GM23338 (cell line): Measurements from ENCODE around the gene SND1. TPM values are rescaled to one million over a fixed set of nuclear protein-coding genes. Genes with fewer than 3 reads are reported as not detected.

ENCODE experiments used
- ATAC-seq: fragments of 200-7000 bp; cut with Tn5 transposase; 3 replicates; pipeline ENCODE4 v1.9.1; 2020
- DNase-seq: peaks from one replicate; pipeline ENCODE4 v3.0.0-alpha.2; 2015; ENCODE audit warnings: low spot score
- H2AFZ ChIP-seq: fragments of 200-600 bp; sonication (generic); 2 replicates; pipeline ENCODE4 v1.8.0; 2016; ENCODE audit warnings: antibody characterized with exemption, mild to moderate bottlenecking, moderate library complexity
- H3F3A ChIP-seq: fragments of 200-600 bp; sonication (generic); replicated peaks from 2 replicates; pipeline ENCODE4 v1.8.0; 2017; ENCODE audit warnings: antibody characterized with exemption, mixed run types, low read depth
- H3K27ac ChIP-seq: fragments of 200-600 bp; sonication (generic); 2 replicates; pipeline ENCODE4 v1.6.1; 2016; ENCODE audit warnings: low read depth
- H3K27me3 ChIP-seq: fragments of 200-600 bp; sonication (generic); 2 replicates; pipeline ENCODE4 v1.8.0; 2016; ENCODE audit warnings: mild to moderate bottlenecking, mixed run types, moderate library complexity; ENCODE audit not compliant: insufficient read depth
- H3K36me3 ChIP-seq: fragments of 200-600 bp; sonication (generic); 2 replicates; pipeline ENCODE4 v1.8.0; 2016; ENCODE audit warnings: mild to moderate bottlenecking; ENCODE audit not compliant: insufficient read depth
- H3K4me1 ChIP-seq: fragments of 200-600 bp; sonication (generic); 2 replicates; pipeline ENCODE4 v1.8.0; 2016; ENCODE audit warnings: mild to moderate bottlenecking, moderate library complexity; ENCODE audit not compliant: insufficient read depth
- H3K4me2 ChIP-seq: fragments of 200-600 bp; sonication (generic); 2 replicates; pipeline ENCODE4 v1.7.1; 2017; ENCODE audit warnings: mixed run types
- H3K4me3 ChIP-seq: fragments of 200-600 bp; sonication (generic); 2 replicates; pipeline ENCODE4 v1.6.1; 2016; ENCODE audit warnings: mixed run types
- H3K79me2 ChIP-seq: fragments of 200-600 bp; sonication (generic); replicated peaks from 2 replicates; pipeline ENCODE4 v1.8.0; 2017; ENCODE audit warnings: mild to moderate bottlenecking; ENCODE audit not compliant: insufficient read depth
- H3K9me2 ChIP-seq: fragments of 200-600 bp; sonication (generic); 2 replicates; pipeline ENCODE4 v1.8.0; 2017; ENCODE audit not compliant: insufficient read depth
- H4K20me1 ChIP-seq: fragments of 200-600 bp; sonication (generic); replicated peaks from 2 replicates; pipeline ENCODE4 v1.8.0; 2017; ENCODE audit warnings: mild to moderate bottlenecking; ENCODE audit not compliant: insufficient read depth
- H3K27ac Mint-ChIP-seq: 2 replicates; pipeline ENCODE4 v1.8.0; 2020; ENCODE audit warnings: inconsistent platforms, mild to moderate bottlenecking, moderate library complexity, mixed read lengths
- H3K27me3 Mint-ChIP-seq: 3 replicates; pipeline ENCODE4 v1.8.0; 2022; ENCODE audit warnings: low read depth, mild to moderate bottlenecking, moderate library complexity, mixed read lengths, inconsistent platforms; ENCODE audit not compliant: insufficient read depth, poor library complexity
- H3K36me3 Mint-ChIP-seq: 3 replicates; pipeline ENCODE4 v1.8.0; 2021; ENCODE audit warnings: low read depth, mild to moderate bottlenecking, inconsistent platforms, moderate library complexity, mixed read lengths
- H3K4me1 Mint-ChIP-seq: 3 replicates; pipeline ENCODE4 v1.8.0; 2020; ENCODE audit warnings: mild to moderate bottlenecking, inconsistent platforms, mixed read lengths
- H3K4me3 Mint-ChIP-seq: 3 replicates; pipeline ENCODE4 v1.8.0; 2021; ENCODE audit warnings: moderate library complexity, mild to moderate bottlenecking, inconsistent platforms, mixed read lengths
- H3K9me3 Mint-ChIP-seq: 3 replicates; pipeline ENCODE4 v1.8.0; 2020; ENCODE audit warnings: moderate library complexity, mild to moderate bottlenecking, inconsistent platforms, mixed read lengths
- CREB1 ChIP-seq: fragments of 250-450 bp; sonication (Bioruptor Pico); IDR thresholded peaks from 2 replicates; pipeline ENCODE4 v1.5.0; 2020; ENCODE audit warnings: low read depth, mild to moderate bottlenecking, moderate library complexity
- CTCF ChIP-seq, 2 experiments: fragments of 200-600 bp in 1 of 2; sonication (generic) in 1 of 2; conservative IDR thresholded peaks; 2 replicates each; pipeline versions ENCODE4 v1.5.1 to v1.6.1; 2016 to 2017; ENCODE audit warnings: antibody characterized with exemption in 2 of 2, low read depth in 2 of 2, mild to moderate bottlenecking in 2 of 2, moderate library complexity in 1 of 2
- EZH2 ChIP-seq: fragments of 200-600 bp; sonication (generic); IDR thresholded peaks from one replicate; pipeline ENCODE4 v1.8.0; 2017; ENCODE audit warnings: antibody characterized with exemption, mild to moderate bottlenecking, low read depth; ENCODE audit not compliant: unreplicated experiment
- EZH2phosphoT487 ChIP-seq: fragments of 200-600 bp; sonication (generic); IDR thresholded peaks from one replicate; pipeline ENCODE4 v1.8.1; 2018; ENCODE audit warnings: antibody characterized with exemption; ENCODE audit not compliant: unreplicated experiment
- JUNB ChIP-seq: IDR thresholded peaks from one replicate; pipeline ENCODE4 v1.6.1; 2016; ENCODE audit warnings: antibody characterized with exemption; ENCODE audit not compliant: unreplicated experiment
- NANOG ChIP-seq: IDR thresholded peaks from 2 replicates; pipeline ENCODE4 v1.6.1; 2016; ENCODE audit warnings: antibody characterized with exemption, borderline replicate concordance
- POLR2AphosphoS5 ChIP-seq: IDR thresholded peaks from 2 replicates; pipeline ENCODE4 v1.6.1; 2016; ENCODE audit warnings: antibody characterized with exemption, low read depth
- STAT1 ChIP-seq: IDR thresholded peaks from one replicate; pipeline ENCODE4 v1.6.1; 2016; ENCODE audit warnings: antibody characterized with exemption; ENCODE audit not compliant: unreplicated experiment
- ZNF114 ChIP-seq: fragments of 250-450 bp; sonication (Bioruptor Pico); IDR thresholded peaks from 2 replicates; pipeline ENCODE4 v1.5.0; 2020; ENCODE audit warnings: mild to moderate bottlenecking, moderate library complexity
- ZNF331 ChIP-seq: fragments of 250-450 bp; sonication (Bioruptor Pico); IDR thresholded peaks from 2 replicates; pipeline ENCODE4 v1.5.0; 2020; ENCODE audit warnings: low read depth, mild to moderate bottlenecking, moderate library complexity
- ZNF462 ChIP-seq: fragments of 250-450 bp; sonication (Bioruptor Pico); IDR thresholded peaks from 2 replicates; pipeline ENCODE4 v1.5.0; 2020; ENCODE audit warnings: mild to moderate bottlenecking, moderate library complexity
- polyA plus RNA-seq: library from polyadenylated mRNA; unstranded; fragments of >200 nt; fragmentation: Nextera tagmentation; extraction: Ambion mirVana; gene quantifications from 2 replicates; pipeline ENCODE4 v1.2.1, GENCODE V29; 2016
- total RNA-seq: library from RNA; depleted of rRNA; stranded (reverse); fragments of >200 nt; shearing (Covaris generic); gene quantifications from 2 replicates; pipeline ENCODE4 v1.2.3, GENCODE V29; 2014
- TF ChIP-seq, protein P1 (sequence below): IDR thresholded peaks from 2 replicates; pipeline ENCODE4 v1.6.1; 2016; ENCODE audit warnings: antibody characterized with exemption
- TF ChIP-seq, protein P2 (sequence below): IDR thresholded peaks from one replicate; pipeline ENCODE4 v1.6.1; 2018; ENCODE audit warnings: antibody characterized with exemption; ENCODE audit not compliant: unreplicated experiment

SND1 gene
- total and polyA plus RNA-seq, 2 experiments from 2014 or later = 107 to 254 TPM

DNA sequence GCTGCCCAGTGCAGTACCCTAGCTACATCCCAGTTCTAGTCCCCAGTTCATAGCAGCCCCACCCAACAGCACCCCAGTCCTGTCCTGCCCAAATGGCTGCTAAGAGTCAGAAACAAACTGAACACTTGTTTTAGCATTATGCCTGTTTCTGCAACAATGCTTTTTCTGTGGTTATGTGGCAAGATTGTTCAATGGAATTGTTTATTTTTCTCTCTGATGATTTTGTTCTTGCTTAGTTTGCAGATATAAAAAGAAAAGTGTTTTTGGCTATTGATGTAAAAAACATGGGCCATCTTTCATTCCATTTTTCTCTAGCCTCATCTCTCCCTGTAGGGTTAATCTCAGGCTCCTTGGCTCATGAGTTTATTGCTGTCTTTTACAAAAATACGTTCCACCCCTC, 336.8 kb downstream of the SND1 start:
- ATAC-seq (no peak), DNase-seq (no peak)
- Histone ChIP-seq H3F3A (0 out of 2 replicates have a peak, but pooled peaks cover 3% of the 10 kb centered on the region), H3K36me3 (peaks cover 8% of the 10 kb centered on the region), H3K79me2 (peaks cover 20% of the 10 kb centered on the region), H4K20me1 (peaks cover 5% of the 10 kb centered on the region; the same call in 1 of the 2 replicates), H3K4me2 (no peak overlapping the region), H3K4me1 (peaks cover 21% of the 10 kb centered on the region), H3K27ac (no peak overlapping the region), H3K9me2 (no peaks in the 10 kb centered on the region), H3K4me3 (no peak overlapping the region), H3K27me3 (no peaks in the 10 kb centered on the region), H2AFZ (no peak overlapping the region)
- H3K4me3 Mint-ChIP-seq = no peak overlapping the region
- TF ChIP-seq ZNF331 (CRISPR knock-in tag) (no peak), NANOG (no peak), CTCF (conservative IDR thresholded peaks at IDR 0.05; ENCODE audit: low read depth in 2 of 2) (no peak), EZH2 (no peak), ZNF462 (CRISPR knock-in tag) (no peak), ZNF114 (no peak), STAT1 (no peak), JUNB (no peak), EZH2phosphoT487 (no peak), CREB1 (CRISPR knock-in tag) (no peak), POLR2AphosphoS5 (no peak)
- TF ChIP-seq, protein P1, sequence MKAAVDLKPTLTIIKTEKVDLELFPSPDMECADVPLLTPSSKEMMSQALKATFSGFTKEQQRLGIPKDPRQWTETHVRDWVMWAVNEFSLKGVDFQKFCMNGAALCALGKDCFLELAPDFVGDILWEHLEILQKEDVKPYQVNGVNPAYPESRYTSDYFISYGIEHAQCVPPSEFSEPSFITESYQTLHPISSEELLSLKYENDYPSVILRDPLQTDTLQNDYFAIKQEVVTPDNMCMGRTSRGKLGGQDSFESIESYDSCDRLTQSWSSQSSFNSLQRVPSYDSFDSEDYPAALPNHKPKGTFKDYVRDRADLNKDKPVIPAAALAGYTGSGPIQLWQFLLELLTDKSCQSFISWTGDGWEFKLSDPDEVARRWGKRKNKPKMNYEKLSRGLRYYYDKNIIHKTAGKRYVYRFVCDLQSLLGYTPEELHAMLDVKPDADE = no peak
- TF ChIP-seq, protein P2, sequence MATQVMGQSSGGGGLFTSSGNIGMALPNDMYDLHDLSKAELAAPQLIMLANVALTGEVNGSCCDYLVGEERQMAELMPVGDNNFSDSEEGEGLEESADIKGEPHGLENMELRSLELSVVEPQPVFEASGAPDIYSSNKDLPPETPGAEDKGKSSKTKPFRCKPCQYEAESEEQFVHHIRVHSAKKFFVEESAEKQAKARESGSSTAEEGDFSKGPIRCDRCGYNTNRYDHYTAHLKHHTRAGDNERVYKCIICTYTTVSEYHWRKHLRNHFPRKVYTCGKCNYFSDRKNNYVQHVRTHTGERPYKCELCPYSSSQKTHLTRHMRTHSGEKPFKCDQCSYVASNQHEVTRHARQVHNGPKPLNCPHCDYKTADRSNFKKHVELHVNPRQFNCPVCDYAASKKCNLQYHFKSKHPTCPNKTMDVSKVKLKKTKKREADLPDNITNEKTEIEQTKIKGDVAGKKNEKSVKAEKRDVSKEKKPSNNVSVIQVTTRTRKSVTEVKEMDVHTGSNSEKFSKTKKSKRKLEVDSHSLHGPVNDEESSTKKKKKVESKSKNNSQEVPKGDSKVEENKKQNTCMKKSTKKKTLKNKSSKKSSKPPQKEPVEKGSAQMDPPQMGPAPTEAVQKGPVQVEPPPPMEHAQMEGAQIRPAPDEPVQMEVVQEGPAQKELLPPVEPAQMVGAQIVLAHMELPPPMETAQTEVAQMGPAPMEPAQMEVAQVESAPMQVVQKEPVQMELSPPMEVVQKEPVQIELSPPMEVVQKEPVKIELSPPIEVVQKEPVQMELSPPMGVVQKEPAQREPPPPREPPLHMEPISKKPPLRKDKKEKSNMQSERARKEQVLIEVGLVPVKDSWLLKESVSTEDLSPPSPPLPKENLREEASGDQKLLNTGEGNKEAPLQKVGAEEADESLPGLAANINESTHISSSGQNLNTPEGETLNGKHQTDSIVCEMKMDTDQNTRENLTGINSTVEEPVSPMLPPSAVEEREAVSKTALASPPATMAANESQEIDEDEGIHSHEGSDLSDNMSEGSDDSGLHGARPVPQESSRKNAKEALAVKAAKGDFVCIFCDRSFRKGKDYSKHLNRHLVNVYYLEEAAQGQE = no peak
- peak overlapping the region; percentile 54 for H3K27ac Mint-ChIP-seq
- H3K4me1 Mint-ChIP-seq = peaks cover 42% of the 10 kb centered on the region
- H3K36me3 Mint-ChIP-seq = peaks cover 12% of the 10 kb centered on the region
- H3K9me3 Mint-ChIP-seq = no peaks in the 10 kb centered on the region
- peaks cover 3% of the 10 kb centered on the region for H3K27me3 Mint-ChIP-seq
